ENCODE data around the gene NHERF1. TPM values are rescaled to one million over a fixed set of nuclear protein-coding genes. Genes with fewer than 3 reads are reported as not detected.

The NHERF1 gene
- total RNA-seq, 1 donor from 2014 or later, result 86.9 TPM

DNA sequence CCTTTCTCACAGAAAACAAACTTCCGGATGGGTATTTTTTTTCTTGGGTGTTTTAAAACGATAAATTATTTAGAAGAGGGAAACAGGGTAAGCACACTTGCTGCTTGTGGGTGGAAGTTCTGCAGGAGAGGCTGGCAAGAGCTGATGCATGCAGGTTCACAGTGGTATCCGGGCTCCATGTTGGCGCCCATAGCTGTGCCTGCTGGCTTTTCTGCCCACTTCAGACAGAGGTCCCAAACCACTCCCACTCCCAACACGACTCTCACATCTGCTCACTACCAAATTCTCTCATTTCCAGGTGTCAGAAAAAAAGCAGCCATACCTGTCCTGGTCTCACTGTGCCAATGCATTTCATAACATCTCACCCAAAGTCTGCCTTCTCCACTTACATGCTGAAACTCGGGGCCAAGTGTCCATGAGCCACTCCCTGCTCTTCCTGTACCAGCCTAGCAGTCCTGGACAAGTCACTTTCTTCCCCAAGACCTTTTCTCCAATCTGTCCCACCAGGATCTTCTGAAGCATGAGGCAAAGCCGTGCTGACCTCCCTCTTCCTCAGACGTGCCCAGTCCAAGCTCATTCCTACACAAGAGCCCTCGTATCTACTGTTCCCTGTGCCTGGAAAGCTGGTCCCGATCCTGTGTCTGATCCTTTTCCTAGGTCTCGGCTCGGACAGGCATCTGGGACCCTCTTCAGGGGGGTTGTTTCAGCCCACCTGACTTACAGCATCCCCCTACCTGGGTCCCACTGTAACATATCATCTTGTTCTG, 37.2 kb upstream of the NHERF1 start:
- peaks cover 4% of the 10 kb centered on the region for H3K9me3 Mint-ChIP-seq
- H3K27me3 Mint-ChIP-seq, result peaks cover 25% of the 10 kb centered on the region
- no peak overlapping the region for H3K4me3 Mint-ChIP-seq
- DNase-seq (ENCODE audit: extremely low spot score, unreplicated experiment), result no peak
- no peaks in the 10 kb centered on the region for H3K36me3 Mint-ChIP-seq
- H3K4me1 Mint-ChIP-seq (ENCODE audit: unreplicated experiment), result no peaks in the 10 kb centered on the region
- TF ChIP-seq, protein P1, sequence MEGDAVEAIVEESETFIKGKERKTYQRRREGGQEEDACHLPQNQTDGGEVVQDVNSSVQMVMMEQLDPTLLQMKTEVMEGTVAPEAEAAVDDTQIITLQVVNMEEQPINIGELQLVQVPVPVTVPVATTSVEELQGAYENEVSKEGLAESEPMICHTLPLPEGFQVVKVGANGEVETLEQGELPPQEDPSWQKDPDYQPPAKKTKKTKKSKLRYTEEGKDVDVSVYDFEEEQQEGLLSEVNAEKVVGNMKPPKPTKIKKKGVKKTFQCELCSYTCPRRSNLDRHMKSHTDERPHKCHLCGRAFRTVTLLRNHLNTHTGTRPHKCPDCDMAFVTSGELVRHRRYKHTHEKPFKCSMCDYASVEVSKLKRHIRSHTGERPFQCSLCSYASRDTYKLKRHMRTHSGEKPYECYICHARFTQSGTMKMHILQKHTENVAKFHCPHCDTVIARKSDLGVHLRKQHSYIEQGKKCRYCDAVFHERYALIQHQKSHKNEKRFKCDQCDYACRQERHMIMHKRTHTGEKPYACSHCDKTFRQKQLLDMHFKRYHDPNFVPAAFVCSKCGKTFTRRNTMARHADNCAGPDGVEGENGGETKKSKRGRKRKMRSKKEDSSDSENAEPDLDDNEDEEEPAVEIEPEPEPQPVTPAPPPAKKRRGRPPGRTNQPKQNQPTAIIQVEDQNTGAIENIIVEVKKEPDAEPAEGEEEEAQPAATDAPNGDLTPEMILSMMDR (conservative IDR thresholded peaks at IDR 0.05), result no peak
- no peak overlapping the region for H3K27ac Mint-ChIP-seq

DNA sequence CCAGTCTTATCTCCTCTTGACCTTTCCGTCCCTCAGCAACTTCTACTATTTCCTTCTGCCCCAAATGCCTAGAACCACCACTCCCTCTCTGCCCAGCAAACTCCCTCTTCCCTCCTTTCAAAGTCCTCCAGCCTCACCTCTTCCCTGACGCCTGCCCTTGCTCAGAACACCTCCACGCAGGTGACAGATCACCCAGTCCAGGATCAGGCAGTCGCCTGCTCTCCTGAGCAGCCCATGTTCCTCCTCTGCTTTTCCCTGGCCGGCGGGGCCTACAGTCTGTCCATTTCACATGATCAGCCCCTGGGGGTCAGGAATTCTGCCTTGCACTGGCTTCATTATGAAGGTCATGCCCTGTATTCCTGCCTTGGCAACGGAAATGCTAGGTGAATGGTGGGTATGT, 36.1 kb upstream of the NHERF1 start:
- no peak overlapping the region for H3K4me3 Mint-ChIP-seq

DNA sequence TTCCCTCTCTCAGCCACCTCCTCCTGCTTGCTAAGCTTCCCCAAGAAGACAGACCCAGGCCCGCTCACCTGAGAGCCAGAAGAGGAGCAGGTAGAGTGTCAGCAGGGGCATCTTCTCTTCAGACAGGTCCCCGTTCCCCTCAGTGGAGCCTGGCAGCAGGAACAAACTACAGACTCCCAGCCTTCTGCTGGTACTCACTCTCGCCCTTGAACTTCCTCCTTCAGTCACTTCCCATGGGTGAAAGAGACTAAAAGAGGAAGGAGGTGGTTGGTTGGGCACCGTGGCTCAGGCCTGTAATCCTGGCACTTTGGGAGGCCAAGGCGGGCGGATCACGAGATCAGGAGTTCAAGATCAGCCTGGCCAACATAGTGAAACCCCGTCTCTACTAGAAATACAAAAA, 35.7 kb upstream of the NHERF1 start, which contains the start of gene CD300LF:
TSS of gene CD300LF (minus strand) at position 168 of the 400 bp plus-strand sequence. CDS start at position 111, 57 bp downstream.
- TF ChIP-seq, protein P1 (conservative IDR thresholded peaks at IDR 0.05), result no peak
- H3K27me3 Mint-ChIP-seq, result peaks cover 22% of the 10 kb centered on the region
- H3K36me3 Mint-ChIP-seq, result no peaks in the 10 kb centered on the region
- H3K4me1 Mint-ChIP-seq (ENCODE audit: unreplicated experiment), result no peaks in the 10 kb centered on the region
- no peak within 1 kb of the TSS for H3K4me3 Mint-ChIP-seq
- H3K27ac Mint-ChIP-seq, result no peak within 1 kb of the TSS
- H3K9me3 Mint-ChIP-seq, result peaks cover 4% of the 10 kb centered on the region
- no peak for DNase-seq (ENCODE audit: extremely low spot score, unreplicated experiment)

More for the DNA sequence above, 36.1 kb upstream of the NHERF1 start:
- DNase-seq (ENCODE audit: extremely low spot score, unreplicated experiment), result no peak
- H3K4me1 Mint-ChIP-seq (ENCODE audit: unreplicated experiment), result no peaks in the 10 kb centered on the region
- peaks cover 20% of the 10 kb centered on the region for H3K27me3 Mint-ChIP-seq
- H3K9me3 Mint-ChIP-seq, result peaks cover 4% of the 10 kb centered on the region
- H3K27ac Mint-ChIP-seq, result no peak overlapping the region
- TF ChIP-seq, protein P1 (conservative IDR thresholded peaks at IDR 0.05), result no peak
- no peaks in the 10 kb centered on the region for H3K36me3 Mint-ChIP-seq

DNA sequence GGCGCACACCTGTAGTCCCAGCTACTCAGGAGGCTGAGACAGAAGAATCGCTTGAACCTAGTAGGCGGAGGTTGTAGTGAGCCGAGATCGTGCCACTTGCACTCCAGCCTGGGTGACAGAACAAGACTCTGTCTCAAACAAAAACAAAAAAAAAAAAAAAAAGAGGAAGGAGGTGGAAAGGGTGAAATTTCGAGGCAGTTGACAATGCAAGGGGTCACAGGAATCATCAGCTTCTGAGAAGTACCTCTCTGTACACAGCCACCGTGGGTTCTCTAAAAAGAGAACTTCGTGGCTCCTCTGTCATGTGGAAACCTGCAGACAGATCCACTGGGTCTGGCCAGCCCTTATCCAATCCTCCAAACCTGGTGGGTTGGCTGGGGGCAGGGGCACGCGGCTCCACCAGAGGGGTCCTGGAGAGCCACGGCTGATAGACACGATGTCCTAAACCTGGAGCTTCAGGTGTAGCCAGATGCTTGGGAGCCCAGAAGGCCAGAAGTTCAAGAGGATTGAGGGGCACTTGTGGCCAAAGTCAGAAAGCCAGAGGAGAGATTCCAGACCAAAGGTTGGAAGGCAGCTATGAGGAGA, 35.2 kb upstream of the NHERF1 start:
- Mint-ChIP-seq H3K27me3 (peaks cover 24% of the 10 kb centered on the region), H3K4me3 (no peak overlapping the region), H3K9me3 (peaks cover 4% of the 10 kb centered on the region), H3K36me3 (no peaks in the 10 kb centered on the region), H3K4me1 (ENCODE audit: unreplicated experiment) (no peaks in the 10 kb centered on the region), H3K27ac (no peak overlapping the region)
- TF ChIP-seq, protein P1 (conservative IDR thresholded peaks at IDR 0.05), result no peak
- DNase-seq (ENCODE audit: extremely low spot score, unreplicated experiment), result no peak

DNA sequence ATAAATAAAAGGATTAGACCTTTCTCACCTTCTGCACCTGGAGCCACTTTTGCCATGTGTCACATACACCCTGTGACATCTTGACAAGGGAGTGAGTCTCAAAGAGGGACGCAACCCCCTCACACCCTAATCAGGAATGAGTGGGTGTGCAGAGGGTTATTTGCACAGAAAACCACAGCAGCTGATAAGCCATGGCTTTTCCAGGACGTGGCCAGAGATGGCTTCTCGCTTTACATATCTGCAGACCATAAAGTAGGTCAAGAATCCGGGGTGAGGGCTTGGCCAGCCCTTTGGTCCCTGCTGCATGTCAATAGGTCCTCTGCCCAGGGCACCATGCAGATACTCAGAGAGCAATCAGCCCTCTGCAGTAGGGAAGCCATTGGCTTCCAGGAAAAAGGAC, 33.3 kb upstream of the NHERF1 start:
- no peak overlapping the region for H3K27ac Mint-ChIP-seq
- no peaks in the 10 kb centered on the region for H3K36me3 Mint-ChIP-seq
- DNase-seq (ENCODE audit: extremely low spot score, unreplicated experiment), result no peak
- H3K9me3 Mint-ChIP-seq, result peaks cover 4% of the 10 kb centered on the region
- H3K4me3 Mint-ChIP-seq, result no peak overlapping the region
- H3K27me3 Mint-ChIP-seq, result peaks cover 35% of the 10 kb centered on the region
- H3K4me1 Mint-ChIP-seq (ENCODE audit: unreplicated experiment), result no peaks in the 10 kb centered on the region
- TF ChIP-seq, protein P1 (conservative IDR thresholded peaks at IDR 0.05), result no peak

Data from type B pancreatic cell (in vitro differentiated cells).